Mucosa of rectum (tissue), 2 donors: ENCODE measurements around the gene ZDHHC11.

Experiments used
- H3K27ac ChIP-seq, 2 donors: one replicate each; pipeline ENCODE4 v1.7.0; 2013; ENCODE audit warnings: inconsistent platforms in 2 of 2, low read depth in 2 of 2, low read length in 2 of 2
- H3K27me3 ChIP-seq, 2 donors: one replicate each; pipeline ENCODE4 v1.7.0; 2013; ENCODE audit warnings: low read length in 2 of 2; ENCODE audit not compliant: control insufficient read depth in 2 of 2, insufficient read depth in 2 of 2
- H3K36me3 ChIP-seq, 2 donors: one replicate each; pipeline ENCODE4 v1.7.0; 2013; ENCODE audit warnings: low read length in 2 of 2; ENCODE audit not compliant: control insufficient read depth in 2 of 2, insufficient read depth in 2 of 2
- H3K4me1 ChIP-seq, 2 donors: one replicate each; pipeline ENCODE4 v1.7.0; 2013; ENCODE audit warnings: low read length in 2 of 2, mild to moderate bottlenecking in 1 of 2; ENCODE audit not compliant: control insufficient read depth in 2 of 2, insufficient read depth in 2 of 2
- H3K4me3 ChIP-seq, 2 donors: one replicate each; pipeline ENCODE4 v1.7.0; 2013; ENCODE audit warnings: low read length in 2 of 2
- H3K9ac ChIP-seq, 2 donors: one replicate each; pipeline ENCODE4 v1.7.0; 2013; ENCODE audit warnings: low read length in 2 of 2, low read depth in 1 of 2, mild to moderate bottlenecking in 1 of 2
- H3K9me3 ChIP-seq, 2 donors: one replicate each; pipeline ENCODE4 v1.7.0; 2013; ENCODE audit warnings: low read length in 2 of 2; ENCODE audit not compliant: control insufficient read depth in 2 of 2
- donor health status: healthy.
- donor health status: Normal muscosa, but diverticular disease.

The ZDHHC11 gene

GRCh38 chr5:886716-887325 lies 36.0 kb upstream of the ZDHHC11 start:
- H3K4me1 ChIP-seq: peaks cover 6 to 9% of the 10 kb centered on the region in 2 donors
- H3K27ac ChIP-seq: no peak overlapping the region
- no peak overlapping the region for H3K4me3 ChIP-seq
- peaks cover 79 to 85% of the 10 kb centered on the region in 2 donors for H3K36me3 ChIP-seq
- no peaks in the 10 kb centered on the region for H3K27me3 ChIP-seq
- H3K9me3 ChIP-seq: no peaks in the 10 kb centered on the region
- no peak overlapping the region for H3K9ac ChIP-seq

GRCh38 chr5:886036-886435 lies 35.2 kb upstream of the ZDHHC11 start:
- Histone ChIP-seq H3K4me1 (peaks cover 0 to 2% of the 10 kb centered on the region in 2 donors), H3K36me3 (peaks cover 86 to 93% of the 10 kb centered on the region in 2 donors), H3K9ac (no peak overlapping the region), H3K9me3 (no peaks in the 10 kb centered on the region), H3K27ac (no peak overlapping the region), H3K4me3 (no peak overlapping the region), H3K27me3 (no peaks in the 10 kb centered on the region)

GRCh38 chr5:885529-885928 lies 34.7 kb upstream of the ZDHHC11 start:
- Histone ChIP-seq H3K4me1 (peaks cover 0 to 2% of the 10 kb centered on the region in 2 donors), H3K9me3 (no peaks in the 10 kb centered on the region), H3K27me3 (no peaks in the 10 kb centered on the region), H3K9ac (no peak overlapping the region), H3K36me3 (peaks cover 86 to 91% of the 10 kb centered on the region in 2 donors), H3K27ac (no peak overlapping the region), H3K4me3 (no peak overlapping the region)

GRCh38 chr5:885127-885442 lies 34.3 kb upstream of the ZDHHC11 start:
- no peaks in the 10 kb centered on the region for H3K27me3 ChIP-seq
- no peak overlapping the region for H3K27ac ChIP-seq
- H3K4me3 ChIP-seq: no peak overlapping the region
- peaks cover 0 to 2% of the 10 kb centered on the region in 2 donors for H3K4me1 ChIP-seq
- H3K9ac ChIP-seq: no peak overlapping the region
- H3K9me3 ChIP-seq: no peaks in the 10 kb centered on the region
- H3K36me3 ChIP-seq: peaks cover 83 to 87% of the 10 kb centered on the region in 2 donors

- Histone ChIP-seq H3K9me3 (no peaks in the 10 kb centered on the region), H3K36me3 (peaks cover 78 to 83% of the 10 kb centered on the region in 2 donors)
These were observed 33.8 kb upstream of the ZDHHC11 start for GRCh38 chr5:884345-885126.

GRCh38 chr5:883475-884181 lies 32.8 kb upstream of the ZDHHC11 start:
- no peak overlapping the region for H3K27ac ChIP-seq
- no peak overlapping the region for H3K4me3 ChIP-seq
- no peaks in the 10 kb centered on the region for H3K9me3 ChIP-seq
- no peak overlapping the region for H3K9ac ChIP-seq
- H3K36me3 ChIP-seq: peaks cover 70 to 76% of the 10 kb centered on the region in 2 donors
- no peaks in the 10 kb centered on the region for H3K27me3 ChIP-seq
- H3K4me1 ChIP-seq: peaks cover 0 to 2% of the 10 kb centered on the region in 2 donors

More at GRCh38 chr5:884345-885126, 33.8 kb upstream of the ZDHHC11 start:
- Histone ChIP-seq H3K9ac (no peak overlapping the region), H3K27me3 (no peaks in the 10 kb centered on the region), H3K4me3 (no peak overlapping the region), H3K4me1 (peaks cover 0 to 2% of the 10 kb centered on the region in 2 donors), H3K27ac (no peak overlapping the region)

GRCh38 chr5:882253-883183 lies 31.7 kb upstream of the ZDHHC11 start:
- peaks cover 72 to 75% of the 10 kb centered on the region in 2 donors for H3K36me3 ChIP-seq
- no peaks in the 10 kb centered on the region for H3K9me3 ChIP-seq
- H3K27ac ChIP-seq: no peak overlapping the region
- peaks cover 0 to 2% of the 10 kb centered on the region in 2 donors for H3K4me1 ChIP-seq
- H3K9ac ChIP-seq: no peak overlapping the region
- no peak overlapping the region for H3K4me3 ChIP-seq
- no peaks in the 10 kb centered on the region for H3K27me3 ChIP-seq

GRCh38 chr5:881551-881935 lies 30.8 kb upstream of the ZDHHC11 start:
- H3K27ac ChIP-seq: no peak overlapping the region

GRCh38 chr5:880816-881550 lies 30.2 kb upstream of the ZDHHC11 start:
- Histone ChIP-seq H3K9me3 (no peaks in the 10 kb centered on the region), H3K9ac (no peak overlapping the region), H3K36me3 (peaks cover 68 to 75% of the 10 kb centered on the region in 2 donors), H3K4me3 (no peak overlapping the region), H3K4me1 (peaks cover 0 to 2% of the 10 kb centered on the region in 2 donors), H3K27me3 (no peaks in the 10 kb centered on the region), H3K27ac (no peak overlapping the region)

More at GRCh38 chr5:881551-881935, 30.8 kb upstream of the ZDHHC11 start:
- no peak overlapping the region for H3K4me3 ChIP-seq
- H3K4me1 ChIP-seq: peaks cover 0 to 2% of the 10 kb centered on the region in 2 donors
- no peaks in the 10 kb centered on the region for H3K9me3 ChIP-seq
- H3K27me3 ChIP-seq: no peaks in the 10 kb centered on the region
- H3K36me3 ChIP-seq: peaks cover 69 to 75% of the 10 kb centered on the region in 2 donors
- no peak overlapping the region for H3K9ac ChIP-seq
